ENCODE data around the gene ZNF341. TPM values are rescaled to one million over a fixed set of nuclear protein-coding genes. Genes with fewer than 3 reads are reported as not detected.

ZNF341 gene
- total RNA-seq, 3 donors from 2014 or later: 5.0 to 5.6 (median 5.1) TPM

- intact Hi-C loops (cut with DNase I, micrococcal nuclease): no loop called here
- Histone ChIP-seq H3K9me3 (no peaks in the 10 kb centered on the region), H3K4me3 (no peak overlapping the region), H3K36me3 (ENCODE audit: low read depth) (no peaks in the 10 kb centered on the region), H3K4me1 (ENCODE audit: low read depth) (no peaks in the 10 kb centered on the region)
- DNase-seq (no peak), ATAC-seq (no peak)
- no peak for TF ChIP-seq CTCF (IDR thresholded peaks at IDR 0.05)
Measured at GRCh38 chr20:33781945-33782344, 50.1 kb downstream of the ZNF341 start.

DNA sequence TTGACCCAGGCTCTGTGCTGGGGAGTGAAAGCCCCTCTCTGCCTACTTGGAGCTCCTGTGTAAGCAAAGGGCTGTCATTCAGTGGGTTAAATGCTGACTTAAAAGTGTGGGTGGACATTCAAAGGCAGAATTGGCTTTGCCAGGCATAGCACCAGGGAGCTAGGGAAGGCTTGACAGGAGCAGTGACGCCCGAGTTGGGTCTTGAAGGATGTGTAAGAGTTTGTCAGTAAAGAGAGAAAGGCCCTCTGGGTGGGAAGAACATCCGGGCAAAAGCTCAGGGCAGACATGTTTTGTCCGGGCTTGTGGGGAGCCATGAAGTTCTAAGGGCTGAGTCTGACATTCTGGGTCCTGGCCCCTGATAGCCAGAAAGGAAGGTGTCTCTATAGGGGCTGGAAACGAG, 51.5 kb downstream of the ZNF341 start:
- H3K4me1 ChIP-seq (ENCODE audit: low read depth): peaks cover 1% of the 10 kb centered on the region
- H3K9me3 ChIP-seq: no peaks in the 10 kb centered on the region
- H3K36me3 ChIP-seq (ENCODE audit: low read depth): no peaks in the 10 kb centered on the region
- TF ChIP-seq CTCF (IDR thresholded peaks at IDR 0.05): no peak
- ATAC-seq: no peak
- H3K4me3 ChIP-seq: no peak overlapping the region
- no peak for DNase-seq
- intact Hi-C loops (cut with DNase I, micrococcal nuclease): no loop called here

- intact Hi-C loops (cut with DNase I, micrococcal nuclease): no loop called here
- TF ChIP-seq CTCF (IDR thresholded peaks at IDR 0.05): no peak
- Histone ChIP-seq H3K4me1 (ENCODE audit: low read depth) (peaks cover 5% of the 10 kb centered on the region), H3K4me3 (no peak overlapping the region), H3K9me3 (no peaks in the 10 kb centered on the region), H3K36me3 (ENCODE audit: low read depth) (no peaks in the 10 kb centered on the region)
- DNase-seq (no peak), ATAC-seq (no peak)
Measured at GRCh38 chr20:33783818-33784217, 52.0 kb downstream of the ZNF341 start.

DNA sequence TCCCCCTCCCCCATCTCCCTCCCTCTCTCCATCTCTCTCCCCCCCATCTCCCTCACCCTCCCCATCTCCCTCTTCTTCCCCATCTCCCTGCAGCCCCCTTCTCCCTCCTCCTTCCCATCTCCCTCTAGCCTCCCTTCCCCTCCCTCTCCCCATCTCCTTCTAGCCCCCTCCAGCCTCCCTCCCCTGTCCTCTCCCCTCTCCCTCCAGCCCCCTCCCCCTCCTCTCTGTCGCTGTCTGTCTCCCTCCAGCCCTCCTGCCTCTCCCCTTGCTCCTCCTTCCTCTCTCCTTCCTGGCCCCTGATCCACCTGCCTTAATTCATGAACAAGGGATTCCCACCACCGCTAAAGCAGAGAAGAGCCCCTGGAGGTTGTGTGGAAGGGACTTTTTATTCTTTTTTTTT, 52.4 kb downstream of the ZNF341 start:
- Histone ChIP-seq H3K4me1 (ENCODE audit: low read depth) (peaks cover 7% of the 10 kb centered on the region), H3K9me3 (no peaks in the 10 kb centered on the region), H3K4me3 (no peak overlapping the region), H3K36me3 (ENCODE audit: low read depth) (no peaks in the 10 kb centered on the region)
- DNase-seq: no peak
- no peak for TF ChIP-seq CTCF (IDR thresholded peaks at IDR 0.05)
- intact Hi-C loops (cut with DNase I, micrococcal nuclease): no loop called here
- no peak for ATAC-seq

GRCh38 chr20:33785503-33785902, 53.7 kb downstream of the ZNF341 start:
- no peak for DNase-seq
- no peak for ATAC-seq
- no peak for TF ChIP-seq CTCF (IDR thresholded peaks at IDR 0.05)
- intact Hi-C loops (cut with DNase I, micrococcal nuclease): no loop called here
- no peaks in the 10 kb centered on the region for H3K9me3 ChIP-seq
- no peaks in the 10 kb centered on the region for H3K36me3 ChIP-seq (ENCODE audit: low read depth)
- H3K4me3 ChIP-seq: no peak overlapping the region
- peaks cover 16% of the 10 kb centered on the region for H3K4me1 ChIP-seq (ENCODE audit: low read depth)

- no peaks in the 10 kb centered on the region for H3K36me3 ChIP-seq (ENCODE audit: low read depth)
- no peak overlapping the region for H3K4me3 ChIP-seq
- ATAC-seq (no peak), DNase-seq (no peak)
- H3K9me3 ChIP-seq: no peaks in the 10 kb centered on the region
- intact Hi-C loops (cut with DNase I, micrococcal nuclease): no loop called here
- H3K4me1 ChIP-seq (ENCODE audit: low read depth): peaks cover 27% of the 10 kb centered on the region
- TF ChIP-seq CTCF (IDR thresholded peaks at IDR 0.05): no peak
Measured at GRCh38 chr20:33787253-33787891, 55.6 kb downstream of the ZNF341 start.
